SK-N-SH treated with all-trans-retinoic acid at 6 μM for 48 hours (cell line): Measurements from ENCODE around the gene PLXNC1.

Source experiments
- ATAC-seq: fragments of 200-7000 bp; cut with Tn5 transposase; 3 replicates; pipeline ENCODE4 v1.9.1; 2020; ENCODE audit warnings: mild to moderate bottlenecking, moderate library complexity
- ARNTL ChIP-seq: fragments of 450-650 bp; formaldehyde crosslinking; IDR thresholded peaks from 2 replicates; pipeline ENCODE4 v1.5.0; 2020; ENCODE audit warnings: low read depth, mild to moderate bottlenecking, moderate library complexity, borderline replicate concordance
- BACH2 ChIP-seq: fragments of 250-450 bp; sonication (Bioruptor Pico); IDR thresholded peaks from 2 replicates; pipeline ENCODE4 v1.9.0; 2021; ENCODE audit warnings: mild to moderate bottlenecking, borderline replicate concordance
- CSDC2 ChIP-seq: fragments of 250-450 bp; sonication (Bioruptor Pico); IDR thresholded peaks from 2 replicates; pipeline ENCODE4 v1.5.0; 2020; ENCODE audit warnings: mild to moderate bottlenecking, moderate library complexity
- ESRRG ChIP-seq: fragments of 250-450 bp; sonication (Bioruptor Pico); IDR thresholded peaks from 2 replicates; pipeline ENCODE4 v1.6.1; 2021; ENCODE audit warnings: mild to moderate bottlenecking
- GLIS3 ChIP-seq: fragments of 250-450 bp; sonication (Bioruptor Pico); IDR thresholded peaks from 2 replicates; pipeline ENCODE4 v1.5.0; 2020; ENCODE audit warnings: mild to moderate bottlenecking, moderate library complexity
- ISL1 ChIP-seq: fragments of 250-450 bp; sonication (Bioruptor Pico); IDR thresholded peaks from 2 replicates; pipeline ENCODE4 v2.1.2; 2022; ENCODE audit warnings: mild to moderate bottlenecking, moderate library complexity
- PPARA ChIP-seq: fragments of 250-450 bp; sonication (Bioruptor Pico); IDR thresholded peaks from 2 replicates; pipeline ENCODE4 v1.5.0; 2020; ENCODE audit warnings: mild to moderate bottlenecking, borderline replicate concordance
- RARB ChIP-seq: fragments of 250-450 bp; sonication (Bioruptor Pico); IDR thresholded peaks from 2 replicates; pipeline ENCODE4 v1.8.0; 2021; ENCODE audit warnings: mild to moderate bottlenecking, moderate library complexity
- SNAI2 ChIP-seq: fragments of 250-450 bp; sonication (Bioruptor Pico); IDR thresholded peaks from 2 replicates; pipeline ENCODE4 v1.5.0; 2020; ENCODE audit warnings: mild to moderate bottlenecking, moderate library complexity
- TCF4 ChIP-seq: fragments of 250-450 bp; sonication (Bioruptor Pico); IDR thresholded peaks from 2 replicates; pipeline ENCODE4 v1.8.0; 2021; ENCODE audit warnings: mild to moderate bottlenecking, moderate library complexity, borderline replicate concordance
- TOX ChIP-seq: fragments of 250-450 bp; sonication (Bioruptor Pico); IDR thresholded peaks from 2 replicates; pipeline ENCODE4 v1.8.0; 2021; ENCODE audit warnings: mild to moderate bottlenecking, moderate library complexity, borderline replicate concordance
- ZC3H10 ChIP-seq: fragments of 250-450 bp; sonication (Bioruptor Pico); IDR thresholded peaks from 2 replicates; pipeline ENCODE4 v1.5.1; 2021; ENCODE audit warnings: mild to moderate bottlenecking, moderate library complexity
- ZFP3 ChIP-seq: fragments of 250-450 bp; sonication (Bioruptor Pico); IDR thresholded peaks from 2 replicates; pipeline ENCODE4 v1.5.0; 2020; ENCODE audit warnings: mild to moderate bottlenecking, moderate library complexity
- ZFP30 ChIP-seq: fragments of 450-650 bp; formaldehyde crosslinking; IDR thresholded peaks from 2 replicates; pipeline ENCODE4 v1.5.0; 2022; ENCODE audit warnings: mild to moderate bottlenecking, moderate library complexity
- ZNF565 ChIP-seq: fragments of 450-650 bp; formaldehyde crosslinking; conservative IDR thresholded peaks from 2 replicates; pipeline ENCODE4 v1.5.0; 2020; ENCODE audit warnings: low read depth, mild to moderate bottlenecking, moderate library complexity
- ZNF70 ChIP-seq: fragments of 450-650 bp; formaldehyde crosslinking; IDR thresholded peaks from 2 replicates; pipeline ENCODE4 v1.5.0; 2020; ENCODE audit warnings: mild to moderate bottlenecking, moderate library complexity
- TF ChIP-seq, protein P1 (sequence below): fragments of 250-450 bp; sonication (Bioruptor Pico); IDR thresholded peaks from 2 replicates; pipeline ENCODE4 v1.5.0; 2020; ENCODE audit warnings: mild to moderate bottlenecking, moderate library complexity
- TF ChIP-seq, protein P2 (sequence below): fragments of 250-450 bp; sonication (Bioruptor Pico); IDR thresholded peaks from 2 replicates; pipeline ENCODE4 v1.5.1; 2021; ENCODE audit warnings: mild to moderate bottlenecking, moderate library complexity
- TF ChIP-seq, protein P3 (sequence below): fragments of 250-450 bp; sonication (Bioruptor Pico); IDR thresholded peaks from 2 replicates; pipeline ENCODE4 v1.8.0; 2021; ENCODE audit warnings: low read depth, mild to moderate bottlenecking, moderate library complexity, borderline replicate concordance
- TF ChIP-seq, protein P4 (sequence below): fragments of 250-450 bp; sonication (Bioruptor Pico); IDR thresholded peaks from 2 replicates; pipeline ENCODE4 v1.8.0; 2020; ENCODE audit warnings: mild to moderate bottlenecking, moderate library complexity, borderline replicate concordance
- TF ChIP-seq, protein P5 (sequence below): fragments of 250-450 bp; sonication (Bioruptor Pico); IDR thresholded peaks from 2 replicates; pipeline ENCODE4 v1.5.1; 2020; ENCODE audit warnings: low read depth, mild to moderate bottlenecking, moderate library complexity

The PLXNC1 gene

DNA sequence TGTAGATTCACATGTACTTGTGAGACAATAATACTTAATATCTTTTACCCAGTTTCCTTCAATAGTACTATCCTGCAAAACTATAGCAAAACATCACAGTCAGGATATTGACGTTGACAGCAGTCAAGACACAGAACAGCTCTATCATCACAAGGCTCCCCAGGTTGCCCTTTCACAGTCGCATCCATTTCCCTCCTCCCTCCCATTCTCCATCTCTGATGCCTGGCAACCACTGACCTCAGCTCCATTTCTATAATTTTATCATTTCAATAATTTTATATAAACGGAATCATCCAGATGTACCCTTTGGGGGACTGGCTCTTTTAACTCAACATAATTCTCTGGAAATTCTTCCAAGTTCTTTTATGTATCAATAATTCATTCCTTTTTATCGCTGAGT lies 81.5 kb downstream of the PLXNC1 start:
- TF ChIP-seq GLIS3 (no peak), ZNF70 (CRISPR knock-in tag) (no peak), RARB (no peak), CSDC2 (no peak), PPARA (CRISPR knock-in tag) (no peak), SNAI2 (CRISPR knock-in tag) (no peak), BACH2 (CRISPR knock-in tag) (no peak), ESRRG (CRISPR knock-in tag) (no peak), TOX (no peak), ARNTL (CRISPR knock-in tag) (no peak), ZFP3 (no peak)
- TF ChIP-seq, protein P1, sequence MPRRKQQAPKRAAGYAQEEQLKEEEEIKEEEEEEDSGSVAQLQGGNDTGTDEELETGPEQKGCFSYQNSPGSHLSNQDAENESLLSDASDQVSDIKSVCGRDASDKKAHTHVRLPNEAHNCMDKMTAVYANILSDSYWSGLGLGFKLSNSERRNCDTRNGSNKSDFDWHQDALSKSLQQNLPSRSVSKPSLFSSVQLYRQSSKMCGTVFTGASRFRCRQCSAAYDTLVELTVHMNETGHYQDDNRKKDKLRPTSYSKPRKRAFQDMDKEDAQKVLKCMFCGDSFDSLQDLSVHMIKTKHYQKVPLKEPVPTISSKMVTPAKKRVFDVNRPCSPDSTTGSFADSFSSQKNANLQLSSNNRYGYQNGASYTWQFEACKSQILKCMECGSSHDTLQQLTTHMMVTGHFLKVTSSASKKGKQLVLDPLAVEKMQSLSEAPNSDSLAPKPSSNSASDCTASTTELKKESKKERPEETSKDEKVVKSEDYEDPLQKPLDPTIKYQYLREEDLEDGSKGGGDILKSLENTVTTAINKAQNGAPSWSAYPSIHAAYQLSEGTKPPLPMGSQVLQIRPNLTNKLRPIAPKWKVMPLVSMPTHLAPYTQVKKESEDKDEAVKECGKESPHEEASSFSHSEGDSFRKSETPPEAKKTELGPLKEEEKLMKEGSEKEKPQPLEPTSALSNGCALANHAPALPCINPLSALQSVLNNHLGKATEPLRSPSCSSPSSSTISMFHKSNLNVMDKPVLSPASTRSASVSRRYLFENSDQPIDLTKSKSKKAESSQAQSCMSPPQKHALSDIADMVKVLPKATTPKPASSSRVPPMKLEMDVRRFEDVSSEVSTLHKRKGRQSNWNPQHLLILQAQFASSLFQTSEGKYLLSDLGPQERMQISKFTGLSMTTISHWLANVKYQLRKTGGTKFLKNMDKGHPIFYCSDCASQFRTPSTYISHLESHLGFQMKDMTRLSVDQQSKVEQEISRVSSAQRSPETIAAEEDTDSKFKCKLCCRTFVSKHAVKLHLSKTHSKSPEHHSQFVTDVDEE (CRISPR knock-in tag) = no peak
- TF ChIP-seq, protein P2, sequence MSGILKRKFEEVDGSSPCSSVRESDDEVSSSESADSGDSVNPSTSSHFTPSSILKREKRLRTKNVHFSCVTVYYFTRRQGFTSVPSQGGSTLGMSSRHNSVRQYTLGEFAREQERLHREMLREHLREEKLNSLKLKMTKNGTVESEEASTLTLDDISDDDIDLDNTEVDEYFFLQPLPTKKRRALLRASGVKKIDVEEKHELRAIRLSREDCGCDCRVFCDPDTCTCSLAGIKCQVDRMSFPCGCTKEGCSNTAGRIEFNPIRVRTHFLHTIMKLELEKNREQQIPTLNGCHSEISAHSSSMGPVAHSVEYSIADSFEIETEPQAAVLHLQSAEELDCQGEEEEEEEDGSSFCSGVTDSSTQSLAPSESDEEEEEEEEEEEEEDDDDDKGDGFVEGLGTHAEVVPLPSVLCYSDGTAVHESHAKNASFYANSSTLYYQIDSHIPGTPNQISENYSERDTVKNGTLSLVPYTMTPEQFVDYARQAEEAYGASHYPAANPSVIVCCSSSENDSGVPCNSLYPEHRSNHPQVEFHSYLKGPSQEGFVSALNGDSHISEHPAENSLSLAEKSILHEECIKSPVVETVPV (CRISPR knock-in tag) = no peak
- TF ChIP-seq, protein P3, sequence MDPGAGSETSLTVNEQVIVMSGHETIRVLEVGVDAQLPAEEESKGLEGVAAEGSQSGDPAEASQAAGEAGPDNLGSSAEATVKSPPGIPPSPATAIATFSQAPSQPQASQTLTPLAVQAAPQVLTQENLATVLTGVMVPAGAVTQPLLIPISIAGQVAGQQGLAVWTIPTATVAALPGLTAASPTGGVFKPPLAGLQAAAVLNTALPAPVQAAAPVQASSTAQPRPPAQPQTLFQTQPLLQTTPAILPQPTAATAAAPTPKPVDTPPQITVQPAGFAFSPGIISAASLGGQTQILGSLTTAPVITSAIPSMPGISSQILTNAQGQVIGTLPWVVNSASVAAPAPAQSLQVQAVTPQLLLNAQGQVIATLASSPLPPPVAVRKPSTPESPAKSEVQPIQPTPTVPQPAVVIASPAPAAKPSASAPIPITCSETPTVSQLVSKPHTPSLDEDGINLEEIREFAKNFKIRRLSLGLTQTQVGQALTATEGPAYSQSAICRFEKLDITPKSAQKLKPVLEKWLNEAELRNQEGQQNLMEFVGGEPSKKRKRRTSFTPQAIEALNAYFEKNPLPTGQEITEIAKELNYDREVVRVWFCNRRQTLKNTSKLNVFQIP (CRISPR knock-in tag) = no peak
- ATAC-seq = no peak

DNA sequence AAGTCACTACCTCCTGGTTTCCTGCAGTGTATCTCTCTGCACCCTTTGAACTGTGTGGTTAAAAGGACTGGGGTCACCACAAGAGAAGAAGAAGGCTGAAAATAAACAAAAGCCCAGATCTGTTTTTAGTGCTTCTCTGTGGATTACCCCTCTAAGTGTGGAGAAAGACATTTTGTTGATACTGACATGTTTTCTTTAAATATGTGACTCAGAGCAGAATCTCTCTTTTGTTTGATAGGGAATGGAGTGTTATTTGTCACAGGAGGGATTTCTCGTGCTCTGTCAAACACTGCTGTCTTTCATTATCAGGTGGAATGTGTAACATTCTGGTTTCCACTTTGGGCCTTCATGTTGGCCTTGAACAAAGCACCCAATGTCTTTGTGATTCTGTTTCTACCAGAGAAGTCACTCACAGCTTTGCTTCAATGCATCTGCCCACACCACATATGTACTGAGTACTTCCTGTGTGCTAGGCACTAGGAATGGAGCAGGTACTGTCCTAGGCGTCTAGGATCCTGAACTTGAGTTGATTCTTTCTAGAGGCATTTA lies 82.1 kb downstream of the PLXNC1 start:
- ATAC-seq = no peak
- TF ChIP-seq TCF4 (CRISPR knock-in tag) = no peak
- no peak for TF ChIP-seq ARNTL (CRISPR knock-in tag)
- no peak for TF ChIP-seq ZC3H10 (CRISPR knock-in tag)
- TF ChIP-seq CSDC2 = no peak
- no peak for TF ChIP-seq TOX
- TF ChIP-seq ZNF565 (CRISPR knock-in tag) = no peak
- TF ChIP-seq ESRRG (CRISPR knock-in tag) = no peak
- no peak for TF ChIP-seq ISL1
- no peak for TF ChIP-seq GLIS3
- TF ChIP-seq RARB = no peak
- TF ChIP-seq ZNF70 (CRISPR knock-in tag) = no peak
- no peak for TF ChIP-seq ZFP30

DNA sequence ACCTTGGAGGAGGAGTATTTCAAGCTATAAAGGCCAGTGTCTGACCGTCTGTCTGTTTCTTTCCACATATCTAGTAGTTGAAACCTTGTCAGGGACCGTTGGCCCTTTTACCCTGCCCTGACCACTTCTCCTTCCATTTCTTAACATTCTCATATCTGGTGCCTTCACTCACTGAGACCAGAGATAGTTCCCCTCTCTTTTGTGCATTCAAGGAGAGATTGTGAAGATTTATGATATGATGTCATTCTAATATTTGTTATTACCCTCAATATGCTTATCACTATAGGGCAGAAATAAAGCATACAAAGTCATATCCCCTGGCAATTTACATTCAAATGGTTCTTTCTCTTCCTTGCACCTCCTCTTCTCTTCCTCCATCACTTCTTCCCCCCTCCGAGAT lies 83.3 kb downstream of the PLXNC1 start:
- no peak for ATAC-seq
- TF ChIP-seq RARB (no peak), TOX (no peak), BACH2 (CRISPR knock-in tag) (no peak)
- TF ChIP-seq, protein P1 (CRISPR knock-in tag) = no peak
- TF ChIP-seq, protein P4, sequence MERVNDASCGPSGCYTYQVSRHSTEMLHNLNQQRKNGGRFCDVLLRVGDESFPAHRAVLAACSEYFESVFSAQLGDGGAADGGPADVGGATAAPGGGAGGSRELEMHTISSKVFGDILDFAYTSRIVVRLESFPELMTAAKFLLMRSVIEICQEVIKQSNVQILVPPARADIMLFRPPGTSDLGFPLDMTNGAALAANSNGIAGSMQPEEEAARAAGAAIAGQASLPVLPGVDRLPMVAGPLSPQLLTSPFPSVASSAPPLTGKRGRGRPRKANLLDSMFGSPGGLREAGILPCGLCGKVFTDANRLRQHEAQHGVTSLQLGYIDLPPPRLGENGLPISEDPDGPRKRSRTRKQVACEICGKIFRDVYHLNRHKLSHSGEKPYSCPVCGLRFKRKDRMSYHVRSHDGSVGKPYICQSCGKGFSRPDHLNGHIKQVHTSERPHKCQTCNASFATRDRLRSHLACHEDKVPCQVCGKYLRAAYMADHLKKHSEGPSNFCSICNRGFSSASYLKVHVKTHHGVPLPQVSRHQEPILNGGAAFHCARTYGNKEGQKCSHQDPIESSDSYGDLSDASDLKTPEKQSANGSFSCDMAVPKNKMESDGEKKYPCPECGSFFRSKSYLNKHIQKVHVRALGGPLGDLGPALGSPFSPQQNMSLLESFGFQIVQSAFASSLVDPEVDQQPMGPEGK (CRISPR knock-in tag) = no peak
- TF ChIP-seq, protein P5, sequence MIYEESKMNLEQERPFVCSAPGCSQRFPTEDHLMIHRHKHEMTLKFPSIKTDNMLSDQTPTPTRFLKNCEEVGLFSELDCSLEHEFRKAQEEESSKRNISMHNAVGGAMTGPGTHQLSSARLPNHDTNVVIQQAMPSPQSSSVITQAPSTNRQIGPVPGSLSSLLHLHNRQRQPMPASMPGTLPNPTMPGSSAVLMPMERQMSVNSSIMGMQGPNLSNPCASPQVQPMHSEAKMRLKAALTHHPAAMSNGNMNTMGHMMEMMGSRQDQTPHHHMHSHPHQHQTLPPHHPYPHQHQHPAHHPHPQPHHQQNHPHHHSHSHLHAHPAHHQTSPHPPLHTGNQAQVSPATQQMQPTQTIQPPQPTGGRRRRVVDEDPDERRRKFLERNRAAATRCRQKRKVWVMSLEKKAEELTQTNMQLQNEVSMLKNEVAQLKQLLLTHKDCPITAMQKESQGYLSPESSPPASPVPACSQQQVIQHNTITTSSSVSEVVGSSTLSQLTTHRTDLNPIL = no peak
